Mesenchymal stem cell (in vitro differentiated cells and primary cell): ENCODE measurements around the gene UGT1A10.

Experiments
- DNase-seq: peaks from one replicate; pipeline ENCODE4 v3.0.0-alpha.2; 2013
- H2AFZ ChIP-seq: one replicate; pipeline ENCODE4 v1.6.1; 2013; ENCODE audit warnings: low read depth, mild to moderate bottlenecking, control low read depth, inconsistent platforms, low read length, moderate library complexity
- H2AK5ac ChIP-seq: 2 replicates; pipeline ENCODE4 v1.6.1; 2013; ENCODE audit warnings: low read length, moderate library complexity, mild to moderate bottlenecking, inconsistent platforms; ENCODE audit not compliant: severe bottlenecking
- H2BK120ac ChIP-seq: one replicate; pipeline ENCODE4 v1.6.1; 2013; ENCODE audit warnings: low read depth, mild to moderate bottlenecking, inconsistent platforms, low read length, moderate library complexity
- H2BK12ac ChIP-seq, 2 experiments: one replicate each; pipeline ENCODE4 v1.6.1; 2013; ENCODE audit warnings: inconsistent platforms in 2 of 2, low read length in 2 of 2, mild to moderate bottlenecking in 2 of 2, moderate library complexity in 2 of 2, control low read depth in 1 of 2
- H2BK15ac ChIP-seq: one replicate; pipeline ENCODE4 v1.6.1; 2013; ENCODE audit warnings: mild to moderate bottlenecking, low read depth, inconsistent platforms; ENCODE audit not compliant: poor library complexity, severe bottlenecking
- H2BK5ac ChIP-seq: 2 replicates; pipeline ENCODE4 v1.6.1; 2013; ENCODE audit warnings: low read depth, mild to moderate bottlenecking, low read length, control low read depth, inconsistent platforms; ENCODE audit not compliant: poor library complexity, severe bottlenecking
- H3K14ac ChIP-seq, 2 experiments: one replicate each; pipeline ENCODE4 v1.6.1; 2013; ENCODE audit warnings: inconsistent platforms in 2 of 2, low read length in 2 of 2, control low read depth in 1 of 2, mild to moderate bottlenecking in 1 of 2, moderate library complexity in 1 of 2
- H3K18ac ChIP-seq, 2 experiments: one replicate each; pipeline ENCODE4 v1.6.1; 2013; ENCODE audit warnings: inconsistent platforms in 2 of 2, low read length in 2 of 2, control low read depth in 1 of 2, low read depth in 1 of 2, mild to moderate bottlenecking in 1 of 2
- H3K23ac ChIP-seq, 2 experiments: one replicate each; pipeline ENCODE4 v1.6.1; 2013; ENCODE audit warnings: inconsistent platforms in 2 of 2, low read length in 2 of 2, mild to moderate bottlenecking in 2 of 2, moderate library complexity in 2 of 2, control low read depth in 1 of 2
- H3K27ac ChIP-seq: 2 replicates; pipeline ENCODE4 v1.5.1; 2013; ENCODE audit warnings: mild to moderate bottlenecking, moderate library complexity, low read length, control low read depth, inconsistent platforms; ENCODE audit not compliant: poor library complexity, severe bottlenecking
- H3K27me3 ChIP-seq, 2 experiments: 2 replicates each; pipeline versions ENCODE4 v1.6.1 to v1.7.0; 2013; ENCODE audit warnings: low read length in 2 of 2, mild to moderate bottlenecking in 2 of 2, moderate library complexity in 2 of 2, control low read depth in 1 of 2, inconsistent platforms in 1 of 2; ENCODE audit not compliant: control insufficient read depth in 1 of 2, insufficient read depth in 1 of 2
- H3K36me3 ChIP-seq, 2 experiments: 2 replicates each; pipeline versions ENCODE4 v1.6.1 to v1.7.0; 2013; ENCODE audit warnings: low read length in 2 of 2, control low read depth in 1 of 2, inconsistent platforms in 1 of 2, low read depth in 1 of 2, mild to moderate bottlenecking in 1 of 2; ENCODE audit not compliant: insufficient read depth in 2 of 2, control insufficient read depth in 1 of 2
- H3K4ac ChIP-seq, 2 experiments: one replicate each; pipeline ENCODE4 v1.6.1; 2013; ENCODE audit warnings: inconsistent platforms in 2 of 2, low read length in 2 of 2, mild to moderate bottlenecking in 2 of 2, moderate library complexity in 2 of 2, control low read depth in 1 of 2, low read depth in 1 of 2
- H3K4me1 ChIP-seq: 2 replicates; pipeline ENCODE4 v1.6.1; 2013; ENCODE audit warnings: low read depth, low read length, control low read depth; ENCODE audit not compliant: control insufficient read depth, insufficient read depth
- H3K4me2 ChIP-seq: 2 replicates; pipeline ENCODE4 v1.6.1; 2013; ENCODE audit warnings: low read length, mild to moderate bottlenecking, inconsistent platforms; ENCODE audit not compliant: poor library complexity, severe bottlenecking
- H3K4me3 ChIP-seq, 2 experiments: 2 replicates each; pipeline versions ENCODE4 v1.5.1 to v1.7.0; 2013; ENCODE audit warnings: low read length in 2 of 2, mild to moderate bottlenecking in 2 of 2, control low read depth in 1 of 2, low read depth in 1 of 2; ENCODE audit not compliant: insufficient read depth in 1 of 2
- H3K79me1 ChIP-seq: replicated peaks from 2 replicates; pipeline ENCODE4 v1.6.1; 2013; ENCODE audit warnings: mild to moderate bottlenecking, control low read depth, low read length, inconsistent platforms; ENCODE audit not compliant: poor library complexity, severe bottlenecking
- H3K9ac ChIP-seq: 2 replicates; pipeline ENCODE4 v1.7.0; 2013; ENCODE audit warnings: mild to moderate bottlenecking, low read length, moderate library complexity
- H3K9me3 ChIP-seq: 2 replicates; pipeline ENCODE4 v1.7.0; 2013; ENCODE audit warnings: mild to moderate bottlenecking, low read length; ENCODE audit not compliant: control insufficient read depth
- H4K8ac ChIP-seq: one replicate; pipeline ENCODE4 v1.6.1; 2013; ENCODE audit warnings: inconsistent platforms, mild to moderate bottlenecking, low read length, moderate library complexity
- H4K91ac ChIP-seq: one replicate; pipeline ENCODE4 v1.6.1; 2013; ENCODE audit warnings: mild to moderate bottlenecking, low read length, inconsistent platforms
- WGBS: methylation state at CpG from one replicate; pipeline ENCODE4 v1.1.7; 2013; ENCODE audit warnings: mixed read lengths; 5-methylcytosine and 5-hydroxymethylcytosine counted together

Gene UGT1A10

DNA sequence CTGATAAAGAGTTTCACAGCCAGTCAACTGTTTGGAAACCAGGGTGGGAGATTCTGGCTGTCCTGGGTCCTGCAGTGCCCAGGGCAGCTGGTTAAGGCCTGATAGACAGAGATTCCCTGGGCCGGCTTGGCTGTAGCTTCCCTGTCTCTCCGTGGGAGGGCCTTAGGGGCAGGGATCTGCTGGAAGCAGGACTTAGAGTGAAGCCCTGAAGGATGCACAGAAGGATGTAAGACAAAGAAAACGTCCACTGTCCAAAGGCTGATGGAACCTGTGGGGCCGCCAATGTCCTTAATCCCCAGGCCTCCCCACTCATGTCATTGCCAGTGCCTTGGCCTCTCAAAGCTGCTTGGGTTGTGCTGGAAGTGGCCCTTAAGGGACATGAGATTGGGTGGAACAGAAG is 174.8 kb downstream of the UGT1A10 start:
- Histone ChIP-seq H3K4me1 (no peaks in the 10 kb centered on the region), H3K18ac (no peak overlapping the region), H2BK12ac (no peak overlapping the region), H3K23ac (no peak overlapping the region), H3K4me3 (no peak overlapping the region), H3K4ac (no peak overlapping the region), H2BK5ac (no peak overlapping the region), H3K27me3 (peaks cover 31 to 63% of the 10 kb centered on the region in 2 experiments), H4K8ac (no peak overlapping the region), H3K36me3 (peaks cover 0 to 3% of the 10 kb centered on the region in 2 experiments), H2BK15ac (no peak overlapping the region), H3K9me3 (no peaks in the 10 kb centered on the region), H2AFZ (no peak overlapping the region), H2AK5ac (no peak overlapping the region), H3K79me1 (no peaks in the 10 kb centered on the region), H3K14ac (no peak overlapping the region), H3K9ac (no peak overlapping the region), H4K91ac (no peak overlapping the region), H3K27ac (no peak overlapping the region), H3K4me2 (no peak overlapping the region), H2BK120ac (no peak overlapping the region)
- no peak for DNase-seq
- 57% methylated on average over 4 of the region's 4 CpGs for WGBS

GRCh38 chr2:233811732-233812131 is 175.5 kb downstream of the UGT1A10 start:
- Histone ChIP-seq H3K4me1 (peaks cover 2% of the 10 kb centered on the region), H3K27ac (no peak overlapping the region), H2BK5ac (no peak overlapping the region), H4K91ac (no peak overlapping the region), H2AFZ (no peak overlapping the region), H3K4ac (no peak overlapping the region), H3K18ac (no peak overlapping the region), H3K79me1 (no peaks in the 10 kb centered on the region), H2BK15ac (no peak overlapping the region), H3K9me3 (no peaks in the 10 kb centered on the region), H3K27me3 (peaks cover 31 to 63% of the 10 kb centered on the region in 2 experiments), H3K14ac (no peak overlapping the region), H3K36me3 (peaks cover 0 to 3% of the 10 kb centered on the region in 2 experiments), H3K4me2 (no peak overlapping the region), H4K8ac (no peak overlapping the region), H2BK12ac (no peak overlapping the region), H2AK5ac (no peak overlapping the region), H2BK120ac (no peak overlapping the region), H3K9ac (no peak overlapping the region), H3K4me3 (no peak overlapping the region), H3K23ac (no peak overlapping the region)
- 71% methylated on average over 8 of the region's 8 CpGs for WGBS
- no peak for DNase-seq

DNA sequence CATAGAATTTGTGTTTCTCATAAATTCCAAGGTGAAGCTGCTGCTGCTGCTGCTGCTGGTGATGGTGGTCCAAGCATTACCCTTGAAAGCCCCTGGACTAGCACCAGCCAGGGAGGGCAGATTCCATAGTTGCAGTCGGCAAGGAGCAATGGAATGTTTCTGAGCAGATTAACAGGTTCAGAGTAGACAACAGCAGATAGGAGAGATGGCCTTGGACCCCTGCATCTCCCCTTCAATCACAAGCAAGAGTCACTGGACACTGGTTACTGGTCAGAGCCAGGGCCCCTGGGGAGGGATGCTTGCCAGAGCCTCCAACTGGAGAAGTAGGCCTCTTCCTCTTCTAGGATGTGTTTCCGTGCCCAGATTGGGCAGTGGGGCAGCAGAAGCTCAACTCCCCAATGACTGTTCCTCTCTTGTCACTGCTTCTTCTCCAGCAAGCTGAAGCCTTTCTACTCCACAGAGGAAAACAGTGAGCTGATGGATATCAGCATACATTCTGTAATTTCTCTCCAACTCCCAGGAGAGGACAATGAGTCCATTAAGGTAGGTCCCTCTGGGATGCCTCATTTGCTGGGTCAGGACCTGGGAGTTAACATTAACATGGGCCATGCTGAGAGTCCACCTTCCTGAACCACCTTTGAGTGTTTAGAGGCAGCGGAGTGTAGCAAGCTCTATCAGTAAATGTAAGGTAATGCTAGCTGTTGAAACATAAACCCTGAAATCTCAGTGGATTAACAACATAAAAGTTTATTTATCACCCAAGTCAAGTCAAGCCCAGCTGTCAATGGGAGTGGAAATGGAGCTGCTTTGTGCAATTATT is 177.2 kb downstream of the UGT1A10 start:
- Histone ChIP-seq H4K91ac (no peak overlapping the region), H2BK120ac (no peak overlapping the region), H3K4me2 (no peak overlapping the region), H3K27ac (no peak overlapping the region), H2BK12ac (no peak overlapping the region), H4K8ac (no peak overlapping the region), H2AK5ac (no peak overlapping the region), H3K9ac (no peak overlapping the region), H3K9me3 (no peaks in the 10 kb centered on the region), H3K4me1 (peaks cover 4% of the 10 kb centered on the region), H3K36me3 (peaks cover 0 to 3% of the 10 kb centered on the region in 2 experiments), H2BK15ac (no peak overlapping the region), H3K4me3 (no peak overlapping the region), H3K14ac (no peak overlapping the region), H3K27me3 (peaks cover 20 to 50% of the 10 kb centered on the region in 2 experiments), H3K18ac (no peak overlapping the region), H2BK5ac (no peak overlapping the region), H2AFZ (no peak overlapping the region), H3K4ac (no peak overlapping the region), H3K23ac (no peak overlapping the region), H3K79me1 (no peaks in the 10 kb centered on the region)
- 72% methylated on average over 3 of the region's 3 CpGs for WGBS
- DNase-seq: no peak

DNA sequence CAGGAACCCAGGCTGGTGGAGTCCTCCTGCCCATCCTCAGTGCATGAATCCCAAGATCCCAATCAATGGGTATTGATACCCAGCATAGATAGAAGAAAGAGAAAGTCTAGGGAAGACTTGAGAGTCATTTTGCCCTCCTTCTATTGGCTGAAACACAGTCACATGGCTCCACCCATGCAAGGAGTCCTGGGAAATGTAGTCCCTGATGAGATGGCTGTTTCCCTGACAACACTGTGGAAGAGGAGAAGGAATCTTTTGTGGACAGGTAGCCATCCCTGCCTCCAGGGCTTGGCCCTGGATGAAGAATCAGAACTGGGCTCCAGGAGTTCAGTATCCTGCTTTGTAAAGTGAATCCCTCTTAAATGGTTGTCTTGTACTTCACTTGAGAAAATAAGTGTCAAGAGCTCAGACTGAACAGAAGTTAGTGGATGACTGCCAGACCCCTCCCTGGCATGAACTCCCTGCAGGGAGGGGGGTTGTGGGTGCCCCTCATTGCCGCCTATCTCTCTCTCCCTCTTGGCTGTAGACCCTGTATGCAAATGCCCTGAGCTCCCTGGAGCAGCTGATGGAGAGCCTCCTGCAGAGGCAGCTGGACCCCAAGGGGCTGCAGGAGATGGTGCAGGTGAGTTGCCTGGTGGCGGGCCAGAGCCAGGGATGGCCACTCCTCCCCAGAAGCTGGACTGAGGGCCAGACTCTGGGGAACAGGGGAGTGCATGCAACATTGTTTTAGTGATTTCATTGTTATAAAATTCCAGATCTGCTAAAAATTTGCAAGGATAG is 178.0 kb downstream of the UGT1A10 start:
- 100% methylated on average over 2 of the region's 2 CpGs for WGBS
- no peak overlapping the region for H3K4ac ChIP-seq

More for the DNA sequence above, 178.0 kb downstream of the UGT1A10 start:
- H4K91ac ChIP-seq: no peak overlapping the region
- no peak overlapping the region for H3K23ac ChIP-seq
- H3K79me1 ChIP-seq: no peaks in the 10 kb centered on the region
- H3K9me3 ChIP-seq: no peaks in the 10 kb centered on the region
- no peak overlapping the region for H2BK12ac ChIP-seq
- H2AFZ ChIP-seq: no peak overlapping the region
- no peak overlapping the region for H3K4me2 ChIP-seq
- H4K8ac ChIP-seq: no peak overlapping the region
- no peak overlapping the region for H3K4me3 ChIP-seq
- no peak overlapping the region for H2BK5ac ChIP-seq
- H3K4me1 ChIP-seq: peaks cover 4% of the 10 kb centered on the region
- H3K27me3 ChIP-seq: peaks cover 12 to 42% of the 10 kb centered on the region in 2 experiments
- no peak overlapping the region for H3K18ac ChIP-seq
- H3K36me3 ChIP-seq: peaks cover 0 to 3% of the 10 kb centered on the region in 2 experiments
- H3K27ac ChIP-seq: no peak overlapping the region
- H2BK120ac ChIP-seq: no peak overlapping the region
- H3K14ac ChIP-seq: no peak overlapping the region
- H3K9ac ChIP-seq: no peak overlapping the region
- no peak overlapping the region for H2AK5ac ChIP-seq
- no peak for DNase-seq
- H2BK15ac ChIP-seq: no peak overlapping the region
